ENCODE data around the gene CASTOR1. TPM values are rescaled to one million over a fixed set of nuclear protein-coding genes. Genes with fewer than 3 reads are reported as not detected.
A peak's percentile ranks its signal among the peaks of the same experiment; 100 is the strongest.

The CASTOR1 gene
- total and polyA plus RNA-seq, 9 donors = 3.5 to 7.1 (median 4.8) TPM

DNA sequence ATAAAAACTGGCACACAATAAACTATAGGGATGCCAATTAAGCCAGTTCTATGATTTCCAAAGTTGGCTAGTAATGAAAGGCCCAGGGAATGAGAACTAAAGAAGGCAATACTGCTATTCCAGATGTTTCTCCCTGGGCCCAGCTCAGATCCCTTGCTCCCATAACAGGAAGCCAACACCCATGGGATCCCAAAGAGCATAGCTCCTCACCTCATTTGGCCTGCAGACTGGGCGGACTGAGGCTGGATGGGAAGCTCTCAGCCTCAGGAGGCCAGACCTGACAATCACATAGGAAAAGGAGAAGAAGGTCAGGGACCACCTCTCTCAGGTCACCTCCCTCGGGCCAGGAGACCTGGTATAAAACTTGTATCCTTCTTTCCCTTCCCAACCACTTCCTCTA lies 32.2 kb upstream of the CASTOR1 start:
- 90% methylated on average over 2 of the region's 2 CpGs for WGBS (ENCODE audit: insufficient coverage)
- no peaks in the 10 kb centered on the region for H3K27me3 ChIP-seq (ENCODE audit: control insufficient read depth, insufficient read depth, low read length)
- no peak overlapping the region for H3K4me3 ChIP-seq (ENCODE audit: low read length)
- no peak overlapping the region for H3K27ac ChIP-seq (ENCODE audit: low read length)
- H3K36me3 ChIP-seq (ENCODE audit: control insufficient read depth, insufficient read depth, low read length) = peaks cover 12% of the 10 kb centered on the region
- H3K4me1 ChIP-seq (ENCODE audit: control insufficient read depth, insufficient read depth, low read length) = peaks cover 30% of the 10 kb centered on the region
- no peaks in the 10 kb centered on the region for H3K9me3 ChIP-seq (replicated peaks; ENCODE audit: control insufficient read depth, low read depth, low read length)
- no peak for DNase-seq

DNA sequence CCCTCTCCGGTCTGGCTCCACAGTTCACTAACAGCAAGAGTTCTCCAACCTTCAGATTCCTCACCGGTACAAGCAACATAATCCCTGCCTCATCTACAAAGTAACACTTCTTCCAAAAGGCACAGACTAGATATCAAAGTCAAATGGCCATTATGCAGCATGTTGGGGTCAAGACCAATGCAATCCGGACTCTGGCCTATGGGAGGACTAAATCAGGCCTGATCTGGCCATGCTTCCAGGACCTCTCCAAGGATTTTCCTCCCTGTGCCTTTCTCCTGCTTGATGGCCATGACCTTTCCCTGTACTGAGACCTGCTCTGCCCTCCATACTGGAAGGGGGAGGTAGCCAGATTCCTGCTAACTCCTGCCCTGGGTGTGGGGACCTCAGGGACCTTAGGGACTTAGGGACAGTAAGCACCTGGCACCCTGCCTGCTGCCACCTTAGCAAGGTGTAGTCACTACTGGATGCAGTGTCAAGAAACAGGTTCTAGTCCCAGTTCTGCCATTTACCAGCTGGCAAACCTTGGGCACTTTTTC lies 30.8 kb upstream of the CASTOR1 start:
- Histone ChIP-seq H3K4me1 (ENCODE audit: control insufficient read depth, insufficient read depth, low read length) (peaks cover 18% of the 10 kb centered on the region), H3K4me3 (ENCODE audit: low read length) (no peak overlapping the region), H3K27ac (ENCODE audit: low read length) (no peak overlapping the region), H3K36me3 (ENCODE audit: control insufficient read depth, insufficient read depth, low read length) (peaks cover 12% of the 10 kb centered on the region), H3K9me3 (replicated peaks; ENCODE audit: control insufficient read depth, low read depth, low read length) (no peaks in the 10 kb centered on the region), H3K27me3 (ENCODE audit: control insufficient read depth, insufficient read depth, low read length) (no peaks in the 10 kb centered on the region)
- DNase-seq = no peak
- WGBS (ENCODE audit: insufficient coverage) = 88% methylated on average over 2 of the region's 3 CpGs

DNA sequence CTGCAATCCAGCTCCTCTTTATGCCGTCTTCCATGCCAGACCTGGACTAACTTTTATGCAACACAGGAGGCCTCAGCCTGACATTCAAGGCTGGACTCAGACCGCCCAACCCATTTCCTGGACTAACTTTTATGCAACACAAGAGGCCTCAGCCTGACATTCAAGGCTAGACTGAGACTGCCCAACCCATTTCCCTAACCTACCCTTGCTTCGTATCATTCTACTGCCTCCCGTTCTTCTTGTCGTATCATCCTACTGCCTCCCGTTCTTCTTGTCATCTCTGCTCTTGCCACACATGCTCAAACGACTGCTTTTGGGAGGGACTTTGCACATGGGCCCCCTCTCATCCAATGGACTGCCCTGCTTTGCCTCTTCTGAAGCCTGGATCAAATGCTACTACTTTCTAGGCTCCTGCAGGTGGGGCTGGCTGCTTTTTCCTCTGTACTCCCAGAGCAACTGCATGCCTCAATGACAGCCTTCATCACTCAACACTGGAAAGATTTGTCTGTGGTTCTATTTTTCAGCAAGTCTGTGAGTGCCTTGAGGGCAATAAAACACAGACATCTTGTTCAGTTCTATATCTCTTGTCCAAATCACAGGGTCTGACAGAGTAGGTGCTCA lies 29.6 kb upstream of the CASTOR1 start:
- no peak for DNase-seq
- Histone ChIP-seq H3K27ac (ENCODE audit: low read length) (no peak overlapping the region), H3K27me3 (ENCODE audit: control insufficient read depth, insufficient read depth, low read length) (no peaks in the 10 kb centered on the region), H3K36me3 (ENCODE audit: control insufficient read depth, insufficient read depth, low read length) (peaks cover 12% of the 10 kb centered on the region), H3K4me3 (ENCODE audit: low read length) (no peak overlapping the region), H3K9me3 (replicated peaks; ENCODE audit: control insufficient read depth, low read depth, low read length) (no peaks in the 10 kb centered on the region), H3K4me1 (ENCODE audit: control insufficient read depth, insufficient read depth, low read length) (peaks cover 7% of the 10 kb centered on the region)
- 72% methylated on average over 7 of the region's 7 CpGs for WGBS (ENCODE audit: insufficient coverage)

DNA sequence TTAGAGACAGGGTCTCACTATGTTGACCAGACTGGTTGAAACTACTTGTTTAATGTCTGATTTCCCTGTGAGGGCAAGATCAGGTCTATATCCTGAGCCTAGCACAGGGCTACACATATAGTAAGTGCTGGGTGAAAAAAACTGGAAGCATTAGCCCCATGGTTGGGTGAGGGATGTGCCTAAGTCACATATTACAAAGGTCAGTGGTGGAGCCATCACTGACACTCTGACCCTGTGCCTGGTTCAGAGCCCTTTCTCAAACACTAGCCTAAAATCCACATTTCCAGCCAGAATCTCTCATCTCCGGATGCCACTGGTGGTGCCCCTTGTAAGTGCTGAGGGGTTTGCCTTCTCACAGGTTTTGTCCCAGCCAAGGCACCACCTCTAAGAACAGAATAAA lies 28.5 kb upstream of the CASTOR1 start:
- Histone ChIP-seq H3K4me1 (ENCODE audit: control insufficient read depth, insufficient read depth, low read length) (peaks cover 6% of the 10 kb centered on the region), H3K9me3 (replicated peaks; ENCODE audit: control insufficient read depth, low read depth, low read length) (no peaks in the 10 kb centered on the region), H3K27ac (ENCODE audit: low read length) (no peak overlapping the region), H3K36me3 (ENCODE audit: control insufficient read depth, insufficient read depth, low read length) (peaks cover 12% of the 10 kb centered on the region), H3K27me3 (ENCODE audit: control insufficient read depth, insufficient read depth, low read length) (no peaks in the 10 kb centered on the region), H3K4me3 (ENCODE audit: low read length) (no peak overlapping the region)
- DNase-seq = no peak
- WGBS (ENCODE audit: insufficient coverage) = no CpG with 5 or more reads among the region's 1 CpG

DNA sequence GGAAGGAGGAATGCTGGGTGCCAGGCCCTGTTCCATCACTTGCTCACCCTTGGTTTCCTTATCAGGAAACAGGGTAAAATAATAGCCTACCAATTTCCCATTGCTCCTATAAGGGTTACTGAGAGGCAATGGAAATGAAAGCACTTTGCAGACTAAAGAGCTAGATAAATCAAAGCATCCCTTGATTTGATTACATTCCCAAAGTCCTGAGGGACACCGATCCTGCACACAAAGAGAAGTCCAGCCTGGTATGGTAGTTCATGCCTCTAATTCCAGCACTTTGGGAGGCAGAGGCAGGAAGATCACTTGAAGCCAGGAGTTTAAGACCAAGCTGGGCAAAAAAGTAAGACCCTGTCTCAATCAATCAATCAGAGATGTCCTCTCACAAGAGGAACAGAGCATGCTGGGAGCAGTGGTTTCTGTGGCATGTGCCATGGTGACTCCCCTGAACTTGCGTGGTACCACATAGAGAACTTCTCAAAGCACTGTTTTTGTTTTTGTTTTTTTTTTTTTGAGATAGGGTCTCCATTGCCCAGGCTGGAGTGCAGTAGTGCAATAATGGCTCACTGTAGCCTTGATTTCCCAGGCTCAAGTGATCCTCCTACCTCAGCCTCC lies 26.8 kb upstream of the CASTOR1 start:
- Histone ChIP-seq H3K4me3 (ENCODE audit: low read length) (no peak overlapping the region), H3K27me3 (ENCODE audit: control insufficient read depth, insufficient read depth, low read length) (no peaks in the 10 kb centered on the region), H3K4me1 (ENCODE audit: control insufficient read depth, insufficient read depth, low read length) (peaks cover 8% of the 10 kb centered on the region), H3K27ac (ENCODE audit: low read length) (no peak overlapping the region), H3K9me3 (replicated peaks; ENCODE audit: control insufficient read depth, low read depth, low read length) (no peaks in the 10 kb centered on the region), H3K36me3 (ENCODE audit: control insufficient read depth, insufficient read depth, low read length) (peaks cover 11% of the 10 kb centered on the region)
- no peak for DNase-seq
- no CpG with 5 or more reads among the region's 2 CpGs for WGBS (ENCODE audit: insufficient coverage)

DNA sequence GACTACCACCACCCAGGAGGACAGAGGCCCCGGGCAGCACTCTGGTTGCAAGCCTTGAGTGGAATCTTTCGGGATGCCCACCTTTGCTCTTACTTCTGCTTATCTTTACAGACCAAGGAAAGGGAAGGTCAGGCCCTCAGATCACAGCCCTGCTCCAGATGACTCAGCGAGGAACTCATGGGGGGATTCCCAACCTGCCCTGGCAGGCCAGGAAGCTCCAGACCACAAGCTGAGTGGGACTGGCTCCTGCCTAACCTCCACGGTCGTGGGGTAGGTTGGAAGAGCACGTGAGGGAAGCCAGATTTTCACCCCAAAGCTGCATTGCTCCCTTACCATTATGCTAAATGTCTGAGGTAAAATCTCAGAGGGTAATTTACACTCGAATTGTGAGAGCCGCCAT lies 25.6 kb upstream of the CASTOR1 start:
- Histone ChIP-seq H3K27ac (ENCODE audit: low read length) (no peak overlapping the region), H3K27me3 (ENCODE audit: control insufficient read depth, insufficient read depth, low read length) (no peaks in the 10 kb centered on the region), H3K4me3 (ENCODE audit: low read length) (no peak overlapping the region), H3K4me1 (ENCODE audit: control insufficient read depth, insufficient read depth, low read length) (peaks cover 14% of the 10 kb centered on the region), H3K36me3 (ENCODE audit: control insufficient read depth, insufficient read depth, low read length) (peaks cover 7% of the 10 kb centered on the region), H3K9me3 (replicated peaks; ENCODE audit: control insufficient read depth, low read depth, low read length) (no peaks in the 10 kb centered on the region)
- no peak for DNase-seq
- WGBS (ENCODE audit: insufficient coverage) = 83% methylated on average over 3 of the region's 8 CpGs

DNA sequence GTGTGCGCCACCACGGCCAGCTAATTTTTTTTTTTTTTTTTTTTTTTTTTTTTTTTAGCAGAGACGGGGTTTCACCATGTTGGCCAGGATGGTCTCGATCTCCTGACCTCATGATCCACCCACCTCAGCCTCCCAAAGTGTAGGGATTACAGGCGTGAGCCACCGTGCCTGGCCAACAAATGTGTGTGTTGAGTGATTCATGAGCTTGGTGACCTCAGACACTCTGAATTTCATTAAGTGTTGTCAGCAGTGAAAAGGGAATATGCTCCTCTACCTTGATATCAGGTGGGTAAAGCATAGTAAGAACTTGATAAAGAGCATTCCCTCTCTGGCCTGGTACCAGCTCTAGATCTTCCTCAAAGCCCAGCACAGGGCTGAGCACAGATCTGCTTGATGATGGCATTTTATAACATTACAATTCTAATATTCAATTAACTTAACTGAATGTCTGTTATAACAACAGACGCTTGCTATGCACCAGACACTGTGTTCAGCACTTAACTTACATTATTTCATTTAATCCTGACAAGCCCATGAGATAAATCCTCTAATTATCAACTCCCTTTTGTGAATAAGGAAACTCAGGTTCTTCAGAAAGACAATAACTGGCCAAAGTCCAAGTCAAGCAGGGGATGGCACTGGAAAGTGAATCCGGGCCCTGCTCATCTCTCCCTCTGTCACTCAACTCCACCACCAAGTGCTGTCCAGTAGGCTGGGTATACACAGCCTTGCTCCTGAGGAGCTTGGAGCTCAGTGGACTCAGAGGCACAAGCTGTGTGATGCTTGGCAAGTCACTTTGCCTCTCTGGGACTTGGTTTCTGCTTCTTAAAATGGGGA lies 24.4 kb upstream of the CASTOR1 start:
- Histone ChIP-seq H3K4me1 (ENCODE audit: control insufficient read depth, insufficient read depth, low read length) (peaks cover 17% of the 10 kb centered on the region), H3K9me3 (replicated peaks; ENCODE audit: control insufficient read depth, low read depth, low read length) (no peaks in the 10 kb centered on the region), H3K36me3 (ENCODE audit: control insufficient read depth, insufficient read depth, low read length) (no peaks in the 10 kb centered on the region), H3K4me3 (ENCODE audit: low read length) (no peak overlapping the region), H3K27ac (ENCODE audit: low read length) (no peak overlapping the region), H3K27me3 (ENCODE audit: control insufficient read depth, insufficient read depth, low read length) (no peaks in the 10 kb centered on the region)
- no CpG with 5 or more reads among the region's 8 CpGs for WGBS (ENCODE audit: insufficient coverage)
- DNase-seq = no peak

DNA sequence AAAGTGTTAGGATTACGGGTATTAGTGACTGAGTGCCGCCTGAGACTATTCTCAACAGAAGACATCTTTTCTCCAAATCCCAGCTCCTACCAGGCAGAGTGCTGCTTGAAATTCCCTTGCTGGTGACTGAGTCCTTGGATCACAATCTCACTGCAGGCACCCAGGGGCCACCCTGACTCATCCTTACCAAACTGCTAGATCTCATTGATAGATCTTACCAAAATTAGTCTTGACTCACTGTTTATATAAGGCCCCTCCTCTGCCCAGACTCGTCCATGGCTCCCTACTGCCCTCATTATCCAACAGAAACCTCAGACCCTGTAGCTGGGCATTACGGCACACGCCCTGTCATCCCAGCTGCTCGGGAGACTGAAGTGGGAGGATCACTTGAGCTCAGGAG lies 22.7 kb upstream of the CASTOR1 start:
- peaks cover 22% of the 10 kb centered on the region for H3K4me1 ChIP-seq (ENCODE audit: control insufficient read depth, insufficient read depth, low read length)
- H3K27ac ChIP-seq (ENCODE audit: low read length) = no peak overlapping the region
- H3K27me3 ChIP-seq (ENCODE audit: control insufficient read depth, insufficient read depth, low read length) = no peaks in the 10 kb centered on the region
- WGBS (ENCODE audit: insufficient coverage) = 90% methylated on average over 4 of the region's 6 CpGs
- no peaks in the 10 kb centered on the region for H3K36me3 ChIP-seq (ENCODE audit: control insufficient read depth, insufficient read depth, low read length)
- DNase-seq = no peak
- H3K4me3 ChIP-seq (ENCODE audit: low read length) = no peak overlapping the region
- no peaks in the 10 kb centered on the region for H3K9me3 ChIP-seq (replicated peaks; ENCODE audit: control insufficient read depth, low read depth, low read length)

DNA sequence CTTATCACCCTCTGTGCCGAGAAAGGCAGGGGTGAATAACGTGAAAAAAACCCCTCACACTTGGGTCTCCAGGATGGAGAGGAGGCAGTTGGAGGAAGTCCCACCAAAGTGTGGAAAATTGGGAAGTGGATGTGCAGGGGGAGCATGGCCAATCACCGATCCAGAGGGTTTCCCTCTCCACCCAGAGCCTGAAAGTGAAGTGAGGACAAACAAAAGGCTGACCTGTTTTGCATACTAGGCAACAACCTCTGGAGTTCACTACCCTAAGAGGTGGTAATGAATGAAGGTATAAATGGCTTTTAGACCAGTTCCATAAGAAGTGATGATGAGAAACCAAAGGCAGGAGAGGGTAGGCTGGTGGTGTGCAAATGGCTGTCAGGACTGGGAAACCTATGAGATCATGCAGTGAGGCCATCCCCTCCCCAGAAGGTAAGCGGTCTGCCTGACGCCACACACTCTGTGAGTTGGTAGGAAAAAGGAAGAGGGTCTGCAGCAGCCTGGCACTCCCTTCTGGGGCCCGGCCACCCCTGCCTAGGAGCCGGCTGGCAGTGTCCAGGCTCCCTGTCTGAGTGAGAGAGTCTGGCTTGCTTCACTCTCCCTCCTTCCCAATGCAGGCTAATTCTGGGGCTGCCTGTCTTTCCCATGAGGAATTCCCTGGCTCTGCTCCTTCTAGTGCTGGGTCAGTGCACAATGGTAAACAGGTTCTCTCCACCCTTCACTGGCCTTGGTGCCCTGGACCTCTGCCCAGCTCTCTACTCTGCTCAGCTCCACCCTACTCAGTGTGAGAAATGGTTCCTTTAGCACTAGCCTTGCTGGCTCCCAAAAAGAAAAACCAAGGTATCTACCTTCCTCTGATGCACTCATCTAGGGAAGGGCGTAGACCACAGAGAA lies 21.8 kb upstream of the CASTOR1 start:
- 73% methylated on average over 3 of the region's 8 CpGs for WGBS (ENCODE audit: insufficient coverage)
- no peak for DNase-seq
- Histone ChIP-seq H3K9me3 (replicated peaks; ENCODE audit: control insufficient read depth, low read depth, low read length) (no peaks in the 10 kb centered on the region), H3K4me1 (ENCODE audit: control insufficient read depth, insufficient read depth, low read length) (peaks cover 24% of the 10 kb centered on the region), H3K36me3 (ENCODE audit: control insufficient read depth, insufficient read depth, low read length) (no peaks in the 10 kb centered on the region), H3K27ac (ENCODE audit: low read length) (peak overlapping the region; percentile 20), H3K27me3 (ENCODE audit: control insufficient read depth, insufficient read depth, low read length) (no peaks in the 10 kb centered on the region), H3K4me3 (ENCODE audit: low read length) (no peak overlapping the region)

Data from muscle of leg (tissue), 11 donors.